GM12878 (cell line): ENCODE data around the gene LRRC23. TPM values are rescaled to one million over a fixed set of nuclear protein-coding genes. Genes with fewer than 3 reads are reported as not detected.

Experiments used
- ATAC-seq: fragments of 200-7000 bp; cut with Tn5 transposase; 3 replicates; pipeline ENCODE4 v1.9.1; 2020; ENCODE audit warnings: mild to moderate bottlenecking, moderate library complexity
- BruUV-seq: library from RNA; stranded (reverse); fragments of 400-500 nt; replicated peaks from 2 replicates; lab custom pipeline; 2021; lab: Mats Ljungman, UMichigan
- CTCF ChIA-PET: fragments of 300-600 bp; sonication (Branson Sonifier 250); formaldehyde crosslinking; extraction: SDS; loops from one replicate; lab custom pipeline; 2021; ENCODE audit warnings: inconsistent platforms; lab: Yijun Ruan, JAX
- POLR2A ChIA-PET: fragments of 350-600 bp; formaldehyde crosslinking; extraction: SDS; loops from one replicate; lab custom pipeline; 2021; ENCODE audit warnings: inconsistent platforms; lab: Charles Lee
- RAD21 ChIA-PET: fragments of 300-600 bp; sonication (Branson Sonifier 250); formaldehyde crosslinking; loops from one replicate; lab custom pipeline; 2023; ENCODE audit warnings: antibody characterized with exemption; ENCODE audit not compliant: unreplicated experiment; lab: Charles Lee
- SMC1A ChIA-PET: fragments of 300-600 bp; sonication (Branson Sonifier 250); formaldehyde crosslinking; loops from one replicate; lab custom pipeline; 2023; ENCODE audit not compliant: unreplicated experiment, uncharacterized antibody; lab: Charles Lee
- DNase-seq: peaks from one replicate; pipeline ENCODE4 v3.0.0-alpha.2; 2011; ENCODE audit warnings: low read depth, low spot score
- FAIRE-seq: peaks from 3 replicates; lab custom pipeline; 2011; peaks lifted over from hg19 to GRCh38; lab: Jason Lieb, UNC
- H2AFZ ChIP-seq: 2 replicates; pipeline ENCODE4 v1.6.0; 2011; ENCODE audit warnings: low read depth, low read length, control low read depth; ENCODE audit not compliant: control insufficient read depth
- H3K27ac ChIP-seq: 2 replicates; pipeline ENCODE4 v1.5.1; 2011; ENCODE audit warnings: control low read depth; ENCODE audit not compliant: control insufficient read depth, insufficient read depth
- H3K27me3 ChIP-seq, 2 experiments: replicated peaks in 1 of 2; 2 replicates each; pipeline versions ENCODE4 v1.6.0 to v1.6.1; 2011; ENCODE audit warnings: low read length in 1 of 2; ENCODE audit not compliant: control insufficient read depth in 2 of 2, insufficient read depth in 2 of 2
- H3K36me3 ChIP-seq, 2 experiments: 2 replicates each; pipeline ENCODE4 v1.5.1; 2011; ENCODE audit warnings: low read length in 1 of 2; ENCODE audit not compliant: control insufficient read depth in 2 of 2, insufficient read depth in 2 of 2
- H3K4me1 ChIP-seq: 2 replicates; pipeline ENCODE4 v1.6.1; 2011; ENCODE audit warnings: mild to moderate bottlenecking, low read length, moderate library complexity, mixed read lengths; ENCODE audit not compliant: control insufficient read depth, insufficient read depth
- H3K4me2 ChIP-seq: 2 replicates; pipeline ENCODE4 v1.6.0; 2011; ENCODE audit warnings: control low read depth; ENCODE audit not compliant: control insufficient read depth, insufficient read depth
- H3K4me3 ChIP-seq: fragments of 200-600 bp; sonication (generic); 2 replicates; pipeline ENCODE4 v1.5.1; 2016
- H3K79me2 ChIP-seq: 2 replicates; pipeline ENCODE4 v1.6.0; 2011; ENCODE audit warnings: low read length; ENCODE audit not compliant: control insufficient read depth, insufficient read depth
- H3K9ac ChIP-seq: 2 replicates; pipeline ENCODE4 v1.8.0; 2011; ENCODE audit warnings: low read length, control low read depth, mixed read lengths; ENCODE audit not compliant: control insufficient read depth, insufficient read depth
- H3K9me3 ChIP-seq: replicated peaks from 3 replicates; pipeline ENCODE4 v1.5.1; 2011; ENCODE audit warnings: mild to moderate bottlenecking, low read length; ENCODE audit not compliant: control insufficient read depth, insufficient read depth
- H4K20me1 ChIP-seq: 2 replicates; pipeline ENCODE4 v1.6.0; 2011; ENCODE audit not compliant: control insufficient read depth, insufficient read depth
- CBX3 ChIP-seq: fragments of 200-600 bp; sonication (generic); IDR thresholded peaks from 2 replicates; pipeline ENCODE4 v1.6.1; 2016; ENCODE audit warnings: low read depth, borderline replicate concordance
- FOS ChIP-seq: IDR thresholded peaks from 3 replicates; pipeline ENCODE4 v1.6.1; 2011; ENCODE audit warnings: borderline replicate concordance; ENCODE audit not compliant: insufficient read length; ENCODE audit errors: extremely low read depth
- GATAD2B ChIP-seq: fragments of 450-650 bp; conservative IDR thresholded peaks from 2 replicates; pipeline ENCODE4 v1.6.1; 2017; ENCODE audit warnings: low read depth, mild to moderate bottlenecking, moderate library complexity
- IRF4 ChIP-seq: IDR thresholded peaks from 2 replicates; pipeline ENCODE4 v1.6.1; 2011; ENCODE audit warnings: low read depth, low read length
- KLF5 ChIP-seq: fragments of 450-650 bp; IDR thresholded peaks from 2 replicates; pipeline ENCODE4 v1.6.1; 2014; ENCODE audit warnings: mild to moderate bottlenecking; ENCODE audit not compliant: partially characterized antibody
- MTA2 ChIP-seq: fragments of 450-650 bp; IDR thresholded peaks from 2 replicates; pipeline ENCODE4 v1.6.1; 2016; ENCODE audit warnings: low read depth, mild to moderate bottlenecking, moderate library complexity
- MYB ChIP-seq: fragments of 150-350 bp; IDR thresholded peaks from 2 replicates; pipeline ENCODE4 v1.6.1; 2014; ENCODE audit warnings: mild to moderate bottlenecking, low read depth, low read length, borderline replicate concordance
- NFIC ChIP-seq: IDR thresholded peaks from 2 replicates; pipeline ENCODE4 v1.6.1; 2012; ENCODE audit warnings: low read depth, mild to moderate bottlenecking, inconsistent platforms, low read length, moderate library complexity
- POLR2AphosphoS5 ChIP-seq: IDR thresholded peaks from 2 replicates; pipeline ENCODE4 v1.6.1; 2011; ENCODE audit warnings: mild to moderate bottlenecking, low read length, inconsistent platforms
- RAD51 ChIP-seq: fragments of 450-650 bp; IDR thresholded peaks from 2 replicates; pipeline ENCODE4 v1.6.1; 2016; ENCODE audit warnings: moderate library complexity, mild to moderate bottlenecking, inconsistent platforms
- RB1 ChIP-seq: fragments of 450-650 bp; formaldehyde crosslinking; IDR thresholded peaks from 2 replicates; pipeline ENCODE4 v1.6.1; 2017; ENCODE audit warnings: mild to moderate bottlenecking, borderline replicate concordance
- SMAD5 ChIP-seq: IDR thresholded peaks from 2 replicates; pipeline ENCODE4 v1.6.1; 2016; ENCODE audit warnings: antibody characterized with exemption, low read depth
- YY1 ChIP-seq: IDR thresholded peaks from 2 replicates; pipeline ENCODE4 v1.6.1; 2011; ENCODE audit warnings: low read depth, mild to moderate bottlenecking, low read length
- WGBS: methylation state at CpG from one replicate; pipeline ENCODE4 v1.1.6; 2016; ENCODE audit warnings: low lambda C conversion rate; ENCODE audit not compliant: insufficient replicate concordance, insufficient coverage; ENCODE audit errors: missing lambda C conversion rate; 5-methylcytosine and 5-hydroxymethylcytosine counted together
- in situ Hi-C: fragments of 300-500 bp; cut with MboI; formaldehyde crosslinking; loops from 9 replicates; pipeline ENCODE4 v1.14.3; 2018; ENCODE audit warnings: mixed read lengths
- intact Hi-C: fragments of 100-400 bp; cut with micrococcal nuclease; formaldehyde crosslinking; loops from one replicate; pipeline ENCODE4 v1.14.2; 2022; ENCODE audit not compliant: unreplicated experiment
- polyA plus RNA-seq, 11 experiments: library from polyadenylated mRNA; depleted of rRNA in 4 of 11; unstranded in 6 of 11; stranded (reverse) in 5 of 11; fragments of >200 nt; fragmentation: Nextera tagmentation in 4 of 11; fragmentation: Illumina TruSeq in 1 of 11; extraction: Ambion mirVana in 4 of 11; extraction: Trizol in 1 of 11; gene quantifications; 1 replicate in 1 of 11; 2 replicates in 10 of 11; pipeline versions ENCODE4 v1.2.1 to v1.2.3, GENCODE V29; 2011 to 2016; ENCODE audit warnings: inconsistent platforms in 2 of 11, missing spikeins in 2 of 11, low read depth in 1 of 11
- total RNA-seq, 4 experiments: library from RNA; depleted of rRNA in 3 of 4; stranded (reverse); fragments of >200 nt in 3 of 4; fragmentation: Illumina TruSeq in 1 of 4; extraction: Trizol in 1 of 4; gene quantifications; 2 replicates each; pipeline versions ENCODE4 v1.2.1 to v1.2.3, GENCODE V29; 2013 to 2021
- TF ChIP-seq, protein P1 (sequence below): fragments of 450-650 bp; IDR thresholded peaks from 2 replicates; pipeline ENCODE4 v1.6.1; 2016; ENCODE audit warnings: mild to moderate bottlenecking, moderate library complexity, borderline replicate concordance
- TF ChIP-seq, protein P2 (sequence below): IDR thresholded peaks from 2 replicates; pipeline ENCODE4 v1.6.1; 2012; ENCODE audit warnings: low read depth, low read length, improper control_type of control experiment
- TF ChIP-seq, protein P3 (sequence below): fragments of 450-650 bp; IDR thresholded peaks from 2 replicates; pipeline ENCODE4 v1.6.1; 2017; ENCODE audit warnings: low read depth, mild to moderate bottlenecking, moderate library complexity

LRRC23 gene
- total and polyA plus RNA-seq, 10 of the 15 experiments (the other 5 are each of a cell fraction or from before 2014, with no cell fraction given), result 1.4 to 6.9 (median 3.4) TPM

DNA sequence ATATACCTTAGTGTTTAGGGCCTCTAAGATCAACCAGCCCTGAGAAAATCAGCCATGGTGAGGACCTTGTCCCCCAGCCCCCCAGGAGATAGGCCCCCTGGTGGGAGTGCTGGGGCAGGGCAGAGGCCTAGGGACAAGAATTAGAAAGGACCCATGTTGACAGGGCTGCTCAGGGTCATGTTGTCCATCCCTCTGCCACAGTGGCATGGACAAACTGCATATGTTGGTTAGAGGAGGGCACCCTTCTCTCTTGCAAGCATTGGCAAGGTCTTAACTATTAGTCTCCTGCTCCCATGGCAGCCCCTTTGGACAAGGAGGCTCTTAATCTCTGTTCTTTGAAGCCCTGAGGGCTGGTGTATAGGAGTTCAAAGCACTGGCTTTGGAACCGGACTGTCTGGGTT lies 45.8 kb downstream of the LRRC23 start (continued):
- TF ChIP-seq RB1, result no peak

DNA sequence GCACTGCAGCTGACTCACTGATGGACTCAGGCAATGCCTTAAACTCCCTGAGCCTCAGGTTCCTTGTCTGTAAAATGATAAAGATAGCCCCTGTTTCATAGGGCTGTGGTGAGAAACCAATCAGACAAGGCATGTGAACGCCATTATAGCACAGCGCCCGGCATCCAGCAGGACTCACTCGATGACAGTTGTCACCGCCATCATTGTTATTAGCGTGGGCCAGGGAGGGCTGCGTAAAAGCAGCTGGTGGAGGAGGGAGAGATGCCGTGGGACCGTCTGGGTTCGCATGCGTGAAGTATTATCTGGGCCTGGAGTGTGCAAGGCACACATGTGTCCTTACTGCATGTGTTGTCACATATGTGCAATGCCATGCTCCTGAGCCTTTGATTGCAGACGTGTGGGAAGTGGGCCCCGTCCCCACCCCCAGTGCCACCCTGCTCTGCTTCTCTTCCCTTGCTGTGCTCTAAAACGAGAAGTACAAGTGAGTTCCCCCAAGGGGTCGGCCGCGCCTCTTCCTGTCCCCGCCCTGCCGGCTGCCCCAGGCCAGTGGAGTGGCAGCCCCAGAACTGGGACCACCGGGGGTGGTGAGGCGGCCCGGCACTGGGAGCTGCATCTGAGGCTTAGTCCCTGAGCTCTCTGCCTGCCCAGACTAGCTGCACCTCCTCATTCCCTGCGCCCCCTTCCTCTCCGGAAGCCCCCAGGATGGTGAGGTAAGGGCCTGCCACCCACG lies 46.4 kb downstream of the LRRC23 start, which contains the start of gene PTPN6:
PTPN6 (plus strand) TSS at position 546 of the 730 bp plus-strand sequence; CDS start at position 703, 157 bp downstream.
- RAD21 ChIA-PET, result interaction anchor here (1.2 to 3.4 kb wide), 4 partner anchors 9 to 83 kb away, joined by 3 to 16 read pairs (median 8); no protein-coding TSS in a partner anchor
- peak; percentile 62 for FAIRE-seq
- Histone ChIP-seq H2AFZ (peak within 1 kb of the TSS; percentile 24), H4K20me1 (no peaks in the 10 kb centered on the region), H3K4me2 (peak within 1 kb of the TSS; percentile 99), H3K9ac (peak within 1 kb of the TSS; percentile 99), H3K27me3 (no peaks in the 10 kb centered on the region), H3K27ac (peak within 1 kb of the TSS; percentile 99), H3K9me3 (no peaks in the 10 kb centered on the region), H3K36me3 (peaks cover 4 to 16% of the 10 kb centered on the region in 2 experiments; a peak in 3 of 4 replicates), H3K79me2 (peaks cover 80% of the 10 kb centered on the region), H3K4me1 (peaks cover 67% of the 10 kb centered on the region), H3K4me3 (peak within 1 kb of the TSS; percentile 95)
- in situ Hi-C loops (loop anchor here (25.0 kb wide), 1 partner anchor 1686 kb away; no protein-coding TSS in a partner anchor), intact Hi-C loops (no loop called here)
- POLR2A ChIA-PET, result interaction anchor here (0.6 to 17.8 kb wide), 4 partner anchors 9 to 323 kb away, joined by 5 to 524 read pairs (median 6); partner anchors contain the start of gene LRRC23
- no TSS peak for BruUV-seq
- WGBS, result 2% methylated on average over 25 of the region's 25 CpGs
- no peak for DNase-seq
- peak; percentile 54 for ATAC-seq
- CTCF ChIA-PET, result interaction anchor here (0.8 to 11.6 kb wide), 5 partner anchors 10 to 100 kb away, joined by 3 to 645 read pairs (median 4); partner anchors contain the start of genes CDCA3 and LPCAT3
- SMC1A ChIA-PET, result interaction anchor here (1.6 to 11.6 kb wide), 2 partner anchors 9 to 159 kb away, joined by 6 to 395 read pairs; no protein-coding TSS in a partner anchor
- TF ChIP-seq NFIC, result no peak
- TF ChIP-seq POLR2AphosphoS5, result peak; percentile 84
- TF ChIP-seq KLF5, result peak; percentile 33
- TF ChIP-seq, protein P1, sequence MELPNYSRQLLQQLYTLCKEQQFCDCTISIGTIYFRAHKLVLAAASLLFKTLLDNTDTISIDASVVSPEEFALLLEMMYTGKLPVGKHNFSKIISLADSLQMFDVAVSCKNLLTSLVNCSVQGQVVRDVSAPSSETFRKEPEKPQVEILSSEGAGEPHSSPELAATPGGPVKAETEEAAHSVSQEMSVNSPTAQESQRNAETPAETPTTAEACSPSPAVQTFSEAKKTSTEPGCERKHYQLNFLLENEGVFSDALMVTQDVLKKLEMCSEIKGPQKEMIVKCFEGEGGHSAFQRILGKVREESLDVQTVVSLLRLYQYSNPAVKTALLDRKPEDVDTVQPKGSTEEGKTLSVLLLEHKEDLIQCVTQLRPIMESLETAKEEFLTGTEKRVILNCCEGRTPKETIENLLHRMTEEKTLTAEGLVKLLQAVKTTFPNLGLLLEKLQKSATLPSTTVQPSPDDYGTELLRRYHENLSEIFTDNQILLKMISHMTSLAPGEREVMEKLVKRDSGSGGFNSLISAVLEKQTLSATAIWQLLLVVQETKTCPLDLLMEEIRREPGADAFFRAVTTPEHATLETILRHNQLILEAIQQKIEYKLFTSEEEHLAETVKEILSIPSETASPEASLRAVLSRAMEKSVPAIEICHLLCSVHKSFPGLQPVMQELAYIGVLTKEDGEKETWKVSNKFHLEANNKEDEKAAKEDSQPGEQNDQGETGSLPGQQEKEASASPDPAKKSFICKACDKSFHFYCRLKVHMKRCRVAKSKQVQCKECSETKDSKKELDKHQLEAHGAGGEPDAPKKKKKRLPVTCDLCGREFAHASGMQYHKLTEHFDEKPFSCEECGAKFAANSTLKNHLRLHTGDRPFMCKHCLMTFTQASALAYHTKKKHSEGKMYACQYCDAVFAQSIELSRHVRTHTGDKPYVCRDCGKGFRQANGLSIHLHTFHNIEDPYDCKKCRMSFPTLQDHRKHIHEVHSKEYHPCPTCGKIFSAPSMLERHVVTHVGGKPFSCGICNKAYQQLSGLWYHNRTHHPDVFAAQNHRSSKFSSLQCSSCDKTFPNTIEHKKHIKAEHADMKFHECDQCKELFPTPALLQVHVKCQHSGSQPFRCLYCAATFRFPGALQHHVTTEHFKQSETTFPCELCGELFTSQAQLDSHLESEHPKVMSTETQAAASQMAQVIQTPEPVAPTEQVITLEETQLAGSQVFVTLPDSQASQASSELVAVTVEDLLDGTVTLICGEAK, result no peak
- TF ChIP-seq IRF4, result 0 out of 2 replicates have a peak, but pooled peaks have one; percentile 24
- peak; percentile 88 for TF ChIP-seq YY1
- TF ChIP-seq SMAD5, result peak; percentile 89
- TF ChIP-seq, protein P2, sequence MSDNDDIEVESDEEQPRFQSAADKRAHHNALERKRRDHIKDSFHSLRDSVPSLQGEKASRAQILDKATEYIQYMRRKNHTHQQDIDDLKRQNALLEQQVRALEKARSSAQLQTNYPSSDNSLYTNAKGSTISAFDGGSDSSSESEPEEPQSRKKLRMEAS, result peak; percentile 45; the same call in 1 of the 2 replicates
- TF ChIP-seq MTA2, result peak; percentile 44
- no peak for TF ChIP-seq CBX3
- TF ChIP-seq RAD51, result no peak
- no peak for TF ChIP-seq FOS
- TF ChIP-seq, protein P3, sequence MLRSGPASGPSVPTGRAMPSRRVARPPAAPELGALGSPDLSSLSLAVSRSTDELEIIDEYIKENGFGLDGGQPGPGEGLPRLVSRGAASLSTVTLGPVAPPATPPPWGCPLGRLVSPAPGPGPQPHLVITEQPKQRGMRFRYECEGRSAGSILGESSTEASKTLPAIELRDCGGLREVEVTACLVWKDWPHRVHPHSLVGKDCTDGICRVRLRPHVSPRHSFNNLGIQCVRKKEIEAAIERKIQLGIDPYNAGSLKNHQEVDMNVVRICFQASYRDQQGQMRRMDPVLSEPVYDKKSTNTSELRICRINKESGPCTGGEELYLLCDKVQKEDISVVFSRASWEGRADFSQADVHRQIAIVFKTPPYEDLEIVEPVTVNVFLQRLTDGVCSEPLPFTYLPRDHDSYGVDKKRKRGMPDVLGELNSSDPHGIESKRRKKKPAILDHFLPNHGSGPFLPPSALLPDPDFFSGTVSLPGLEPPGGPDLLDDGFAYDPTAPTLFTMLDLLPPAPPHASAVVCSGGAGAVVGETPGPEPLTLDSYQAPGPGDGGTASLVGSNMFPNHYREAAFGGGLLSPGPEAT, result peak; percentile 57; the same call in 1 of the 2 replicates
- TF ChIP-seq GATAD2B, result peak; percentile 93
- no peak for TF ChIP-seq MYB
